ENCODE results near the gene VRK3. TPM values are rescaled to one million over a fixed set of nuclear protein-coding genes. Genes with fewer than 3 reads are reported as not detected.

VRK3 gene
- total and polyA plus RNA-seq, 2 of the 4 experiments (the other 2 are of a cell fraction): 28.7 to 35.8 TPM

DNA sequence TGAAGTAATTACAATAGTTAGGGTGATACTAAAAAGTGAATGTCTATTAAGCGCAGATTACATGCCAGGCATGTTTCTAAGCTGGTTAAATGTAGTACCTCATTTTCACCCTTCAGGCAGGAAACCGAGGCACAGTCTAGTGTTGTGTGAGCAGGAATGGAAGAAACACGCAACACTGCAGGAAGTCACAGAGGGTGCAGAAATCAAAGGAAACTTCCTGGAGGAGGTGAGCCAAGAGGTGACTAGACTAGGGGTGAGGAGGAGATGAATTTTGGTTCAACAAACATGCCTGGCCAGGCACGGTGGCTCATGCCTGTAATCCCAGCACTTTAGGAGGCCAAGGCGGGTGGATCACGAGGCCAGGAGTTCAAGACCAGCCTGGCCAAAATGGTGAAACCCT is 42.4 kb upstream of the VRK3 start:
- no TSS peak for BruUV-seq (replicated peaks)
- no peak for ATAC-seq (ENCODE audit: low read depth)
- H2AK9ac ChIP-seq (replicated peaks; ENCODE audit: low read depth, low read length, poor library complexity): no peak overlapping the region
- H3K27me3 ChIP-seq (ENCODE audit: control insufficient read depth, insufficient read depth, low read length): no peaks in the 10 kb centered on the region
- no peak overlapping the region for H3K4me2 ChIP-seq (ENCODE audit: low read depth, low read length)
- H3K4ac ChIP-seq (ENCODE audit: low read depth, low read length): no peak overlapping the region
- ChIA-PET CTCF (no interaction called here), POLR2A (ENCODE audit: unreplicated experiment) (no interaction called here)
- H2BK5ac ChIP-seq (ENCODE audit: low read depth, low read length, poor library complexity, severe bottlenecking): no peak overlapping the region
- H3K14ac ChIP-seq (replicated peaks; ENCODE audit: low read depth, low read length): no peak overlapping the region
- H3K18ac ChIP-seq (ENCODE audit: low read depth, low read length): no peak overlapping the region
- 60% methylated on average over 1 of the region's 6 CpGs; no CpG with 5 or more reads in 1 of the 2 experiments for WGBS, 2 experiments (ENCODE audit: extremely low coverage in 2 of 2, insufficient read length in 1 of 2)
- no peak overlapping the region for H4K8ac ChIP-seq (ENCODE audit: low read depth in 2 of 2, low read length in 2 of 2)
- no peaks in the 10 kb centered on the region for H3K36me3 ChIP-seq (ENCODE audit: control insufficient read depth, insufficient read depth, low read length)
- H4K5ac ChIP-seq (ENCODE audit: low read depth, low read length): no peak overlapping the region
- H3K9me1 ChIP-seq (ENCODE audit: insufficient read depth, low read length): no peaks in the 10 kb centered on the region
- intact Hi-C loops (cut with micrococcal nuclease) (no loop called here), in situ Hi-C loops (cut with MboI; ENCODE audit: low sequenced_read_pairs) (no loop called here), dilution Hi-C loops (cut with HindIII; ENCODE audit: low sequenced_read_pairs, unreplicated experiment) (no loop called here)
- H2BK15ac ChIP-seq (ENCODE audit: low read depth, low read length): no peak overlapping the region
- no peak for DNase-seq
- no peaks in the 10 kb centered on the region for H3K4me1 ChIP-seq (ENCODE audit: control insufficient read depth, insufficient read depth, low read length)
- TF ChIP-seq SMC3 (IDR thresholded peaks at IDR 0.05; ENCODE audit: low read depth, low read length) (no peak), MAZ (IDR thresholded peaks at IDR 0.05; ENCODE audit: borderline replicate concordance, low read depth, low read length) (no peak), CTCF (conservative IDR thresholded peaks at IDR 0.05; ENCODE audit: low read depth, low read length) (no peak), NFE2L2 (IDR thresholded peaks at IDR 0.05; ENCODE audit: low read depth, low read length) (no peak), RAD21 (IDR thresholded peaks at IDR 0.05; ENCODE audit: low read length) (no peak), RCOR1 (IDR thresholded peaks at IDR 0.05; ENCODE audit: insufficient replicate concordance, low read length) (no peak), RFX5 (IDR thresholded peaks at IDR 0.05; ENCODE audit: low read depth, low read length) (no peak), BHLHE40 (IDR thresholded peaks at IDR 0.05; ENCODE audit: low read depth, low read length) (no peak)
- TF ChIP-seq, protein P1, sequence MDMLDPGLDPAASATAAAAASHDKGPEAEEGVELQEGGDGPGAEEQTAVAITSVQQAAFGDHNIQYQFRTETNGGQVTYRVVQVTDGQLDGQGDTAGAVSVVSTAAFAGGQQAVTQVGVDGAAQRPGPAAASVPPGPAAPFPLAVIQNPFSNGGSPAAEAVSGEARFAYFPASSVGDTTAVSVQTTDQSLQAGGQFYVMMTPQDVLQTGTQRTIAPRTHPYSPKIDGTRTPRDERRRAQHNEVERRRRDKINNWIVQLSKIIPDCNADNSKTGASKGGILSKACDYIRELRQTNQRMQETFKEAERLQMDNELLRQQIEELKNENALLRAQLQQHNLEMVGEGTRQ (IDR thresholded peaks at IDR 0.05; ENCODE audit: low read depth, low read length): no peak
- no peak overlapping the region for H3K4me3 ChIP-seq (ENCODE audit: insufficient read depth, low read depth, low read length)
- no peak overlapping the region for H4K91ac ChIP-seq (ENCODE audit: insufficient read depth, low read depth, low read length)
- H2BK20ac ChIP-seq (ENCODE audit: low read depth, low read length): no peak overlapping the region
- H2AFZ ChIP-seq (replicated peaks; ENCODE audit: low read length, poor library complexity): no peak overlapping the region
- H3K9me3 ChIP-seq (ENCODE audit: control insufficient read depth, insufficient read depth, low read length): no peaks in the 10 kb centered on the region
- no peak overlapping the region for H3K23ac ChIP-seq (ENCODE audit: low read depth, low read length)
- H3K56ac ChIP-seq (ENCODE audit: extremely low read depth, insufficient read depth, low read length): no peak overlapping the region
- no peak overlapping the region for H3K27ac ChIP-seq (ENCODE audit: insufficient read depth, low read length)
- H3K9ac ChIP-seq (ENCODE audit: low read depth, low read length): no peak overlapping the region
- no peaks in the 10 kb centered on the region for H3K79me1 ChIP-seq (ENCODE audit: low read depth in 1 of 2, low read length in 2 of 2)
- H2BK120ac ChIP-seq (ENCODE audit: low read depth, low read length): no peak overlapping the region
- no peaks in the 10 kb centered on the region for H4K20me1 ChIP-seq (ENCODE audit: insufficient read depth, low read length)
- no peak overlapping the region for H2AK5ac ChIP-seq (ENCODE audit: low read depth, low read length)

Measured in IMR-90 (cell line).